Heart left ventricle (tissue), 13 donors: ENCODE data around the gene HOXC13.

Experiments
- CTCF ChIP-seq, 12 donors: fragments of 200-600 bp; sonication (generic) in 4 of 12; IDR thresholded peaks; one replicate each; pipeline versions ENCODE4 v1.5.0 to v1.8.0; 2018 to 2022; ENCODE audit warnings: antibody characterized with exemption in 12 of 12, mild to moderate bottlenecking in 5 of 12
- POLR2A ChIP-seq, 2 donors: fragments of 450-650 bp; IDR thresholded peaks; one replicate each; pipeline ENCODE4 v1.6.1; 2017; ENCODE audit warnings: antibody characterized with exemption in 2 of 2, mild to moderate bottlenecking in 2 of 2, moderate library complexity in 2 of 2
- donor health status: ischemic (EF 13 %, LVEDD 7.1; RV severe dilation, severe dysfunction).
- donor health status: DM: no; HTN: yes; CAD: no.
- donor health status: DM: no; HTN: no; CAD: no.
- donor health status: ischemic (EF 25% LVEDD 6.9; RV normal size, moderate dysfunction).
- donor health status: ischemic (EF 25% LVEDD 5.7; RV mildly dilated, moderate dysfunction).
- donor health status: ischemic (EF 35%, LVEDD 5.7; RV mildly dilated, moderate dysfunction).
- donor health status: nonischemic (EF 11% LVEDD 7.7; RV severe dilation, severe dysfunction).
- donor health status: DM: yes; HTN: yes; CAD: no.
- donor health status: PGD.
- donor health status: ischemic (EF 29% LVEDD 5.4; RV normal size, mild dysfunction).
- donor health status: nonischemic (EF 23%, LVEDD 6.1; RV moderate dilation, normal function).

DNA sequence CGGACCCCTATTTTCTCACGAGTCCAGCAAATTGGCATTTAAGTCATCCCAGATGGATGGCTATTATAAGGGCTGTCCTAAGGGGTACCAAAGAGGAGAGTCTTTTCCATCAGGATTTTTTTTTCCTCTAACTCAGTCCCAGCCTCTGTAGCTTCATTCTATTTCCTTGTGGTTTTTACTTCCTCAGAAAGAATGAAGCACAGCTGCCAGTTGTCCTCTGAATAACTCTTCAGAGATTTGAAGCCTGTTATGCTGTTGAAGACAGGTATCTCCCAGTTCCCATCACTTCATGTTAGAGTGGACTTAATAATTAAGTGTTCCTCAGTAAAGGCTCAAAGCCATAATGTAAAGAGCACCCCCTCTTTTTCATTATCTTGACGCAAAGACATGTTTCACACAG is 48.5 kb upstream of the HOXC13 start:
- TF ChIP-seq CTCF (IDR thresholded peaks at IDR 0.05) (no peak), POLR2A (IDR thresholded peaks at IDR 0.05) (no peak)
